Activated T-cell treated with anti-CD3 and anti-CD28 coated beads, Interleukin-2, amount 50 U/mL, for 24 hours (primary cell): ENCODE measurements around the gene MGLL.
A peak's percentile ranks its signal among the peaks of the same experiment; 100 is the strongest.
"Not testable (repeated sequence)": the region's sequence is repeated elsewhere in the genome, so short reads cannot be mapped to it uniquely, and the experiment has no call there.

ENCODE experiments used
- DNase-seq: peaks from one replicate; pipeline ENCODE4 v3.0.0-alpha.2; 2020
- H3K27ac Mint-ChIP-seq: 2 replicates; pipeline ENCODE4 v1.8.0; 2020; ENCODE audit warnings: mild to moderate bottlenecking, mixed read lengths
- H3K27me3 Mint-ChIP-seq: 2 replicates; pipeline ENCODE4 v1.8.0; 2020; ENCODE audit warnings: mixed read lengths
- H3K36me3 Mint-ChIP-seq: 2 replicates; pipeline ENCODE4 v1.8.0; 2020; ENCODE audit warnings: low read depth, mixed read lengths
- H3K4me1 Mint-ChIP-seq: 2 replicates; pipeline ENCODE4 v1.8.0; 2020; ENCODE audit warnings: low read depth, mixed read lengths
- H3K4me3 Mint-ChIP-seq: 2 replicates; pipeline ENCODE4 v1.8.0; 2020; ENCODE audit warnings: mild to moderate bottlenecking, moderate library complexity, mixed read lengths
- H3K9me3 Mint-ChIP-seq: 2 replicates; pipeline ENCODE4 v1.8.0; 2020; ENCODE audit warnings: mixed read lengths

The MGLL gene

GRCh38 chr3:127690106-127690505 is 132.2 kb downstream of the MGLL start:
- Mint-ChIP-seq H3K27ac (no peak overlapping the region), H3K27me3 (no peaks in the 10 kb centered on the region), H3K36me3 (no peaks in the 10 kb centered on the region), H3K4me1 (no peaks in the 10 kb centered on the region), H3K4me3 (no peak overlapping the region), H3K9me3 (no peaks in the 10 kb centered on the region)
- DNase-seq = no peak

GRCh38 chr3:127689266-127689860 is 133.0 kb downstream of the MGLL start:
- H3K4me1 Mint-ChIP-seq = no peaks in the 10 kb centered on the region
- peak; percentile 11 for DNase-seq
- H3K27ac Mint-ChIP-seq = no peak overlapping the region
- no peaks in the 10 kb centered on the region for H3K27me3 Mint-ChIP-seq
- no peaks in the 10 kb centered on the region for H3K9me3 Mint-ChIP-seq
- no peak overlapping the region for H3K4me3 Mint-ChIP-seq
- H3K36me3 Mint-ChIP-seq = no peaks in the 10 kb centered on the region

DNA sequence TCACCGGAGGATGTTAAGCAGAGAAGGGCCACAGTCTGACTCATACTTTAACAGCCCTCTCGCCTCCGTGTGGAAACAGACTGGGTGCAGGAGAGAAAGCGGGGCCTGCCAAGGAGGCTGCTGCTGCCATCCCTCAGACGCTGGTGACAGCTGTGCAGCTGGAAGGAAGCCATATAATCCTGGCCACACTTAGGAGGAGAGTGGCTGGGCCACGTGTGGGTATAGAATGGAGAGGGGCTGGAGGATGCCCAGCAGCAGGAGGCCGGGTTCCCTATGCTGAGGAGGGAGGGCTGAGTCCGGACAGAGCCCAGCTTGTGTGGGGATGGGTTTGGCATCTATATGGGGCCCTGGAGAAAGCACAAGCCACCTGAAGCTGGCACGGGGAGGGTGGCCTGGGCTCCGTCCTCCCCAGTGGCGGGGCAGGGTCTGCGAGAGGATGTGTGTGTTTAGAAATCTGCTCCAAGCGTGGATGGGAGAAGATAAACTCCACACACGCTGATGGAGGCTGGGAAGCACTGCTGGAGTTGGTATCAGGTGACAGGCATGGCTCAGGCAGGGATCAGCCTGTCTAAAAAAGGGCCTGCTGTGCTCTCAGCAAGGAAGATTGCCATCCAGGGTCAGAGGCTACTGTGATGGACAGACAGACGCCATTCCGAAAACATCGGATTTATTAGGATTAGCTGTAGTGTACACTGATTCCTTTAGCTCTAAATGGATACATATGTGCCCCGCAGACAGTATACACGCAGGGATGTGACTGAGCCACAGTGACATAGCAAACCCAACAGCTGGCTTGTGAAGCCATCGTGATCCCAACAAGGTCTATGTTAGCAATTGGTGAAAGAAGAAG is 133.7 kb downstream of the MGLL start:
- Mint-ChIP-seq H3K27me3 (no peaks in the 10 kb centered on the region), H3K36me3 (no peaks in the 10 kb centered on the region), H3K27ac (no peak overlapping the region), H3K4me1 (peaks cover 5% of the 10 kb centered on the region), H3K9me3 (no peaks in the 10 kb centered on the region), H3K4me3 (no peak overlapping the region)
- DNase-seq = peak; percentile 13

DNA sequence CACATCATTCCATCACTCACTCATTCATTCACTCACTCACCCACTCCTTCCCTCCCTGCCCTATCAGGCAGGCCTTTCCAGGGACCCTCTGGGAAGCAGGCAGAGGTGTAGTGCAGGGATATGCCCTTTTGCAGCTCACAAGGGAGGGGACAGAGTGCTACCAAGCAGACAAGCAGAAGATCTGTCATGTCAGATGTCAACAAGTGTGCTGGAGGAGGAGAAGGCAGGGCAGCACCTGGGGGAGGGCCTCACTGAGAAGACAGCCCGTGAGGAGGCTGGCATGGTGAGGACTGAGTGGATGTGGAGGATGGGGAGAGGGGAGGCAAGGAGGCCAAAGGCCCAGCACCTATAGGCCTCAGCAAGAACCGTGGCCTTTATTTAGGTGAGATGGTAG is 134.3 kb downstream of the MGLL start:
- Mint-ChIP-seq H3K27me3 (no peaks in the 10 kb centered on the region), H3K4me3 (no peak overlapping the region), H3K36me3 (no peaks in the 10 kb centered on the region), H3K27ac (no peak overlapping the region), H3K9me3 (no peaks in the 10 kb centered on the region), H3K4me1 (peaks cover 8% of the 10 kb centered on the region)
- peak; percentile 15 for DNase-seq

DNA sequence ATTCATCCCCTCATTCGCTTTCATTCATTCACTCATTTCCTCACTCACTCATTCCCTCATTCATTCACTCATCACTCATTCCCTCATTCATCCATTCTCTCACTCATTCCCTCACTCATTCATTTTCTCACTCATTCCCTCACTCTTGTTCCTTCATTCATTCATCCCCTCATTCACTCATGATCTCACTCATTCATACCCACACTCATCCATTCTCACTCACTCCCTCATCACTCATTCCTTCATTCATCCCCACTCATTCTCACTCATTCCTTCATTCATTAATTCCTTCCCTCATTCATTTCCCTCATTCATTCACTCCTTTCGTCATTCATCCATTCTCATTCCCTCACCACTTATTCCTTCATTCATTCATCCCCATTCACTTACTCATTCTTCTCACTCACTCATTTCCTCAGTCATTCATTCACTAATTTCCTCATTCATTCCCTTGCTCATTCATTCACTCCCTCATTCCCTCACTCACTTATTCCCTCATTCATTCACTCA is 135.0 kb downstream of the MGLL start:
- no peak for DNase-seq
- Mint-ChIP-seq H3K4me3 (no peak overlapping the region), H3K27ac (no peak overlapping the region), H3K9me3 (no peaks in the 10 kb centered on the region), H3K4me1 (peaks cover 8% of the 10 kb centered on the region), H3K36me3 (no peaks in the 10 kb centered on the region), H3K27me3 (no peaks in the 10 kb centered on the region)

DNA sequence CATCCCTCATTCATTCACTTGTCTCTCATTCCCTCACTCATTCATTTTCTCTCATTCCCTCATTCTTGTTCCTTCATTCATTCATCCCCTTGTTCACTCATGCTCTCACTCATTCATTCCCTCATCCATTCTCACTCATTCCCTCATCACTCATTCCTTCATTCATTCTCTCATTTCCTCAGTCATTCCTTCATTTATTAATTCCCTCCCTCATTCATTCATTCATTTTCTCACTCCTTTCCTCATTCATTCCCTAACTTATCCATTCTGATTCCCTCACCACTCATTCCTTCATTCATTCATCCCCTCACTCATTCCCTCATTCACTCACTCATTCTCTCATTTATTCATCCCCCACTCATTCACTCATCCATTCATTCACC is 135.8 kb downstream of the MGLL start:
- Mint-ChIP-seq H3K4me1 (peaks cover 10% of the 10 kb centered on the region), H3K27me3 (no peaks in the 10 kb centered on the region), H3K4me3 (no peak overlapping the region), H3K27ac (no peak overlapping the region), H3K9me3 (no peaks in the 10 kb centered on the region), H3K36me3 (no peaks in the 10 kb centered on the region)
- no peak for DNase-seq

- no peak overlapping the region for H3K4me3 Mint-ChIP-seq
- DNase-seq = no peak
- H3K36me3 Mint-ChIP-seq = no peaks in the 10 kb centered on the region
- peaks cover 11% of the 10 kb centered on the region for H3K4me1 Mint-ChIP-seq
- H3K9me3 Mint-ChIP-seq = no peaks in the 10 kb centered on the region
- H3K27ac Mint-ChIP-seq = no peak overlapping the region
- no peaks in the 10 kb centered on the region for H3K27me3 Mint-ChIP-seq
Measured at GRCh38 chr3:127685708-127686511, 136.4 kb downstream of the MGLL start.

DNA sequence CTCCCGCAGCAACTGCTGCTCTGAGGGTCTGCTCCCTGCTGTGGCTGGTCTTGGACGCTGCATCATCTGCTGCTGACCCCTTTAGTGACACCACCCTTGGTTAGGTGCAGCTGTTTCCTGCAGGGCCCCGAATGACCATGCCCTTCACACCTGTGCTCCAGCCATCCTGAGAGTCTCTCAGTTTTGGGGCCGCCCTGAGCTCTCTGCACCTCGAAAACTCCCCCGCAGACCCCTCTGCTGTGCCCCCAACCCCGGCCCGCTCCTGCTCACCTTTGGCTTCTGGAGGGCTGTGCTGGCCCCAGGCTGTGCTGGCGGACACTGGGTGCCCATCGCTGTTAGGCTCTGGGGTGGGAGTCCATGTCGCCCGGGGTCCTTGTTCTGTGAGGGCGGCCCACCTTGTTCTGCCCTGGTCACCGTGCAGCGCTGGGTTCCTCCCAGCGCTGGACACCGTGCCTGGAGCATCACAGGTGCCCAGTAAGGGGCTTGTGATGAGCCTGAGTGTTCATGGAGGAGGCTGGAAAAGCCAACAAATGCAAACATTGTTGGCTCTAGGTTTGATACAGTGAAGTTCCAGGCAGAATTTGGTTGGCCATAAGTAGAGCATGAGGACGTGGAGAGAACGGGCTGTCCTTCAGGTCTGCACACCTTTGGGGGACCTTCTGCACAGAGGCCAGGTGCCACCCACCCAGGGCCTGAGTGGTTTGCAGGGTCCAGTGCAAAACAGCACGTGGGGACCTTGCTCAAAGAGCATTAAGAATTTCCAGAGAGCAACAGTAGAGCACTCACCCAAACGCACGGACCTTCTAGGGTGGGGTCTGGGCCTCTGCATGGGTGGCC is 137.2 kb downstream of the MGLL start:
- peak; percentile 9 for DNase-seq

GRCh38 chr3:127682561-127682960 is 139.8 kb downstream of the MGLL start:
- no peak for DNase-seq
- H3K27ac Mint-ChIP-seq = no peak overlapping the region
- H3K4me3 Mint-ChIP-seq = no peak overlapping the region
- H3K9me3 Mint-ChIP-seq = no peaks in the 10 kb centered on the region
- H3K36me3 Mint-ChIP-seq = peaks cover 8% of the 10 kb centered on the region
- H3K27me3 Mint-ChIP-seq = no peaks in the 10 kb centered on the region
- peaks cover 13% of the 10 kb centered on the region for H3K4me1 Mint-ChIP-seq

More for the DNA sequence above, 137.2 kb downstream of the MGLL start:
- H3K27ac Mint-ChIP-seq = no peak overlapping the region
- no peak overlapping the region for H3K4me3 Mint-ChIP-seq
- peaks cover under 1% of the 10 kb centered on the region for H3K36me3 Mint-ChIP-seq
- H3K27me3 Mint-ChIP-seq = no peaks in the 10 kb centered on the region
- H3K9me3 Mint-ChIP-seq = no peaks in the 10 kb centered on the region
- peaks cover 11% of the 10 kb centered on the region for H3K4me1 Mint-ChIP-seq

DNA sequence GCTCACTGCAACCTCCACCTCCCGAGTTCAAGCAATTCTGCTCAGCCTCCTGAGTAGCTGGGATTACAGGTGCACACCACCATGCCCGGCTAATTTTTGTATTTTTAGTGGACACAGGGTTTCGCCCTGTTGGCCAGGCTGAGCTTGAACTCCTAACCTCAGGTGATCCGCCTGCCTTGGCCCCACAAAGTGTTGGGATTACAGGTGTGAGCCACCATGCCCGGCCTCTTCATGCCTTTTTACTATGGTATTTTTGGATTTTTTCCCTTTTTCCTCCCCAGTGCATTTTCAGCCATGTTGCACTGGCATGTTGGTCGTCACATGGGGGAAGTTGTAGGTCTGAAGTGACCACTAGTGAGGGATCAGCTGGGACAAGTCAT is 140.2 kb downstream of the MGLL start:
- not testable (repeated sequence) for H3K9me3 Mint-ChIP-seq, DNase-seq, H3K4me3 Mint-ChIP-seq, H3K27me3 Mint-ChIP-seq, H3K27ac Mint-ChIP-seq
- Mint-ChIP-seq H3K4me1 (peaks cover 13% of the 10 kb centered on the region), H3K36me3 (peaks cover 10% of the 10 kb centered on the region)

DNA sequence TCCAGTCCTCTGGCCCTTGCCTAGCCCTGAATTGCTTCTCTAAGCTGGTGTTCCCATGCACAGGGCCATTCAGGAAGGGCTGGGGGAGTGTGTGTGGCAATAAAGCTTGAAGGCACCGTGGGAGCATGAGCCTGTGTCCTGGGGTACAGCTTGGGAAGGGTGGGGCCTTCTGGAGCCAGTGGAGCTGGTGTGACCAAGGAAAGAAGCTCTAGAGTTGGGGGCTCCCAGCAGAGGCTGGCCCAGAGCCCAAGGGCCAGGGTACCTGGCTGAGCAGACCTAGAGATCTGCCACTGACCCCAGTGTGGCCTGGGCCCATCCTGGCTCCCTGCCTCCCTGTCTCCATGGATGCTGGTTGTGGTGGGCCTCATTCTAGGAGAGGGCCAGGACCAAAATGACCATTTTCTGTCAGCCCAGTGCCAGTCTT is 141.5 kb downstream of the MGLL start:
- no peak overlapping the region for H3K27ac Mint-ChIP-seq
- no peaks in the 10 kb centered on the region for H3K9me3 Mint-ChIP-seq

GRCh38 chr3:127680146-127680661 is 142.1 kb downstream of the MGLL start:
- no peak overlapping the region for H3K27ac Mint-ChIP-seq
- peaks cover 16% of the 10 kb centered on the region for H3K4me1 Mint-ChIP-seq
- H3K9me3 Mint-ChIP-seq = no peaks in the 10 kb centered on the region
- H3K4me3 Mint-ChIP-seq = no peak overlapping the region
- H3K27me3 Mint-ChIP-seq = no peaks in the 10 kb centered on the region
- no peak for DNase-seq
- peaks cover 16% of the 10 kb centered on the region for H3K36me3 Mint-ChIP-seq

More for the DNA sequence above, 141.5 kb downstream of the MGLL start:
- Mint-ChIP-seq H3K27me3 (no peaks in the 10 kb centered on the region), H3K36me3 (peaks cover 16% of the 10 kb centered on the region), H3K4me3 (no peak overlapping the region), H3K4me1 (peaks cover 16% of the 10 kb centered on the region)
- no peak for DNase-seq

- Mint-ChIP-seq H3K36me3 (peaks cover 16% of the 10 kb centered on the region), H3K27ac (no peak overlapping the region)
- no peak for DNase-seq
Measured at GRCh38 chr3:127679534-127680145, 142.7 kb downstream of the MGLL start.

More at GRCh38 chr3:127679534-127680145, 142.7 kb downstream of the MGLL start:
- Mint-ChIP-seq H3K4me3 (no peak overlapping the region), H3K27me3 (no peaks in the 10 kb centered on the region), H3K4me1 (peaks cover 20% of the 10 kb centered on the region), H3K9me3 (no peaks in the 10 kb centered on the region)
